ENCODE measurements around the gene NPLOC4. TPM values are rescaled to one million over a fixed set of nuclear protein-coding genes. Genes with fewer than 3 reads are reported as not detected.
"Not testable (repeated sequence)": the region's sequence is repeated elsewhere in the genome, so short reads cannot be mapped to it uniquely, and the experiment has no call there.

The NPLOC4 gene
- total RNA-seq, 2 donors from 2014 or later = 43.8 to 63.0 TPM

DNA sequence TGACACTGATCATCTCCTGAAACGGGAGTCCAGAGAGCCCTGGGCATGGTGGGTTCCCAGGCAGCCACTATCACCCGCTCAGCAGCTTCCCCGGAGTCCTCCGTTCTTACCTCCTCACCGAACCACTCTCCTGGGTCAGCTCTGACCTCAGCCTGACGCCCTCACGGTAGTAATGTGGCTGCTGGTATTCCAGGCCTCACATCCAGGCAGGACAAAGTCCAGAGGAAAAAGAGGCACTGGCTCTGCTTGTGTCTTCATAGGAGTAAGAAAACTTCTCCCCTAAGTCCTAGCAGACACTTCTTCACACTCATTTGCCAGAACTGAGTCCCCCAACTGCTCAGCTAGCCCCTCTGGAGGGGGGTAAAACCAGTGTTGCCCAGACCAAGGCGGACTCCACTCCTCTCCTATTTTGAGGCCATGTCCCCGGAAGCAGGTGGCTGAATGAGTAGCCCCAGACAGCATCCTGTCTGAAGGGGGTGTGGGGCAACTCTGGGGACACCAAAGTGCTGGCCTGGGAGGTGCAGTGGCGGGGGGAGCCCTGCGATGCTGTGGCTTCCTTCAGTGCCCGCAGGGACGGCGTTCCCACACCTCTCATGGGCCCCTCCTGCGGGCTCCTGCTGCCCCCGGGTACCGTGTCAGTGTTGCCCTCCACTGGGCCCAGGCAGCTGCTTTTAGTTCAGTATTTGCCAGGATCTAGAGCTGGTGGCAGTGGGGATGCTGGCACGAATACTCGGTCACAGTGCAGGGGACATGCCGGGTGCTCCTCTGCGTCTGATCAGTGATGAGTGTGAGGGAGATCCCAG, 103.4 kb downstream of the NPLOC4 start:
- no peak for TF ChIP-seq POLR2A (IDR thresholded peaks at IDR 0.05)
- TF ChIP-seq, protein P1, sequence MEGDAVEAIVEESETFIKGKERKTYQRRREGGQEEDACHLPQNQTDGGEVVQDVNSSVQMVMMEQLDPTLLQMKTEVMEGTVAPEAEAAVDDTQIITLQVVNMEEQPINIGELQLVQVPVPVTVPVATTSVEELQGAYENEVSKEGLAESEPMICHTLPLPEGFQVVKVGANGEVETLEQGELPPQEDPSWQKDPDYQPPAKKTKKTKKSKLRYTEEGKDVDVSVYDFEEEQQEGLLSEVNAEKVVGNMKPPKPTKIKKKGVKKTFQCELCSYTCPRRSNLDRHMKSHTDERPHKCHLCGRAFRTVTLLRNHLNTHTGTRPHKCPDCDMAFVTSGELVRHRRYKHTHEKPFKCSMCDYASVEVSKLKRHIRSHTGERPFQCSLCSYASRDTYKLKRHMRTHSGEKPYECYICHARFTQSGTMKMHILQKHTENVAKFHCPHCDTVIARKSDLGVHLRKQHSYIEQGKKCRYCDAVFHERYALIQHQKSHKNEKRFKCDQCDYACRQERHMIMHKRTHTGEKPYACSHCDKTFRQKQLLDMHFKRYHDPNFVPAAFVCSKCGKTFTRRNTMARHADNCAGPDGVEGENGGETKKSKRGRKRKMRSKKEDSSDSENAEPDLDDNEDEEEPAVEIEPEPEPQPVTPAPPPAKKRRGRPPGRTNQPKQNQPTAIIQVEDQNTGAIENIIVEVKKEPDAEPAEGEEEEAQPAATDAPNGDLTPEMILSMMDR (IDR thresholded peaks at IDR 0.05) = no peak
- Histone ChIP-seq H3K36me3 (replicated peaks in 1 of 2; ENCODE audit: insufficient read depth in 1 of 2, low read depth in 2 of 2) (no peaks in the 10 kb centered on the region), H3K4me3 (no peak overlapping the region), H3K9me3 (no peaks in the 10 kb centered on the region), H3K4me1 (peaks cover 49% of the 10 kb centered on the region), H3K27ac (no peak overlapping the region), H3K27me3 (no peaks in the 10 kb centered on the region)
- ATAC-seq = no peak
- no peak for DNase-seq
- intact Hi-C loops (cut with DNase I) = no loop called here
- WGBS, 2 donors = 79 to 81% methylated on average over 7 to 21 of the region's 21 CpGs

DNA sequence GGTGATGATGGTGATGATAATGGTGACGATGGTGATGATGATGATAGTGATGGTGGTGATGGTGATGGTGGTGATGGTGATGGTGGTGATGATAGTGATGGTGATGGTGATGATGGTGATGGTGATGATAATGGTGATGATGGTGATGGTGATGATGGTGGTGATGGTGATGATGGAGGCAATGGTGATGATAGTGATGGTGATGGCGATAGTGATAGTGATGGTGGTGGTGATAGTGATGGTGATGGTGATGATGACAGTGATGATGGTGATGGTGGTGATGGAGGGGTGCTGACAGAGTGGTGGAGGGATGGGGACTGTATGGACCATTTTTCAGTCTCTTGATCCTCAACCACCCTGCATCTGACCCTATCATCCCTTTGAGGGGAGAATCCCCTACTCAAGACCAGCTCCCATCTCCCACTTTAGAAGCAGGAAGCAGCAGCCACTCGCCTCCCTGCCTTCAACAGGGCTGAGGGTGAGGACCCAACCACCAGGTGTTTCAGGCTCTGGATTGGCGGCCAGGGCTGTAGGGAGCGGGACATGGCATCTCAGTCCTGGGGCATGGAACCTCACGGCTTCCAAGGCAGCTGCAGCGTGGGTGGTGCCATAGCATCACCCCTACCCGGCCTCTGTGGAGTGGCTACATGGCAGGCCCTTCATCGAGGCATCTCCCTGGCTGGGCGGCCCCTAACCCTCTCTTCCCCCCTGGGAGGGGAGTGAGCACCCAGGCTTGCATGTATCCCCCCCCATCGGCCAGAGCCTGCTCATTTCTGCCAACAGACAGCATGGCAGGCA, 104.2 kb downstream of the NPLOC4 start:
- ATAC-seq (no peak), DNase-seq (no peak)
- H3K27me3 ChIP-seq = no peaks in the 10 kb centered on the region
- TF ChIP-seq POLR2A (IDR thresholded peaks at IDR 0.05) = no peak
- TF ChIP-seq, protein P1 (IDR thresholded peaks at IDR 0.05) = no peak
- H3K4me3 ChIP-seq = no peak overlapping the region
- H3K9me3 ChIP-seq = no peaks in the 10 kb centered on the region
- no peaks in the 10 kb centered on the region for H3K36me3 ChIP-seq (replicated peaks in 1 of 2; ENCODE audit: insufficient read depth in 1 of 2, low read depth in 2 of 2)
- H3K27ac ChIP-seq = no peak overlapping the region
- peaks cover 43% of the 10 kb centered on the region for H3K4me1 ChIP-seq
- WGBS, 2 donors = 91 to 96% methylated on average over 6 to 11 of the region's 11 CpGs
- intact Hi-C loops (cut with DNase I) = no loop called here

DNA sequence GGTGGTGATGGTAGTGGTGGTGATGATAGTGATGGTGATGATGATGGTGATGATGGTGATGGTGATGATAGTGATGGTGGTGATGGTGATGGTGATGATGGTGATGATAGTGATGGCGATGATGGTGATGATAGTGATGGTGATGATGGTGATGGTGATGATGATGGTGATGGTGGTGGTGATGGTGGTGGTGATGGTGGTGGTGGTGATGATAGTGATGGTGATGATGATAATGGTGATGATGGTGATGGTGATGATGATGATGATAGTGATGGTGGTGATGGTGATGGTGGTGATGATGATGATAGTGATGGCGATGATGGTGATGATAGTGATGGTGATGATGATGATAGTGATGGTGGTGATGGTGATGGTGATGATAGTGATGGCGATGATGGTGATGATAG, 104.9 kb downstream of the NPLOC4 start:
- H3K27me3 ChIP-seq; intact Hi-C loops (cut with DNase I); DNase-seq; H3K9me3 ChIP-seq; H3K4me3 ChIP-seq; ATAC-seq; H3K27ac ChIP-seq; H3K36me3 ChIP-seq (replicated peaks in 1 of 2; ENCODE audit: insufficient read depth in 1 of 2, low read depth in 2 of 2): not testable (repeated sequence)
- 80 to 85% methylated on average over 3 of the region's 3 CpGs for WGBS, 2 donors
- H3K4me1 ChIP-seq = peaks cover 36% of the 10 kb centered on the region

DNA sequence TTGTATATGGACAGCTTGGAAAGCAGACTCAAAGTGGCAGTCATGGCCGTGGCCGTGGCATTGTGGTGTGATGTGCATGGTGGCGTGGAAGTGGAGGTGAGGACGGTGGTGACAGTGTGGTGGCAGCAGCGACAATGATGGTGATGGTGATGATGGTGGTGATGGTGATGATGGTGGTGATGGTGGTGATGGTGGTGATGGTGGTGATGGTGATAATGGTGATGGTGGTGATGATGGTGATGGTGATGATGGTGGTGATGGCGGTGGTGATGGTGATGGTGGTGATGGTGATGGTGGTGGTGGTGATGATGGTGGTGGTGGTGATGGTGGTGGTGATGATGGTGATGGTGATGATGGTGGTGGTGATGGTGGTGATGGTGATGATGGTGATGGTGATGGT, 105.9 kb downstream of the NPLOC4 start:
- H3K9me3 ChIP-seq; H3K36me3 ChIP-seq (replicated peaks in 1 of 2; ENCODE audit: insufficient read depth in 1 of 2, low read depth in 2 of 2); H3K4me3 ChIP-seq; ATAC-seq; intact Hi-C loops (cut with DNase I); DNase-seq; H3K27ac ChIP-seq; H3K27me3 ChIP-seq: not testable (repeated sequence)
- WGBS, 2 donors = 80% methylated on average over 6 of the region's 6 CpGs
- H3K4me1 ChIP-seq = peaks cover 26% of the 10 kb centered on the region

DNA sequence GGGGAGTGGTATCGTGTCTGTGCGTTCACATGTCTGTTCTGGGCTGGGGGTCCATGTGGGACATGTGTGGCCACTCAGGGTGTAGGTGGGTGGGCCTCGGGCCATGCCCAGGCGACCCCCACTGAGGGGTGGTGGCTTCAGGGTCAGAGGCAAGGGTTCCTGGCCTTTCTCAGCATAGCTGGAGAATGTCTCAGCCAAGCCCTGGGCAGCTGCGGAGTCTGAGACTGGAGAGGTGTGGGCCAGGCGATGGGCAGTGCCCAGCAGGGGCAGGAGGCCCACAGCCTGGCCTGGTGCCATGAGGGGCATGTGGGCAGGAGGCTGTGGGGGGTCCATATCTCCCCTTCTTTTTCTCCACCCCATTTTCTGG, 107.5 kb downstream of the NPLOC4 start:
- intact Hi-C loops (cut with DNase I) = no loop called here
- Histone ChIP-seq H3K4me1 (peaks cover 18% of the 10 kb centered on the region), H3K27ac (no peak overlapping the region), H3K9me3 (no peaks in the 10 kb centered on the region), H3K4me3 (no peak overlapping the region), H3K27me3 (no peaks in the 10 kb centered on the region), H3K36me3 (replicated peaks in 1 of 2; ENCODE audit: insufficient read depth in 1 of 2, low read depth in 2 of 2) (no peaks in the 10 kb centered on the region)
- WGBS, 2 donors = 84 to 89% methylated on average over 3 to 6 of the region's 6 CpGs
- ATAC-seq = no peak
- TF ChIP-seq, protein P1 (IDR thresholded peaks at IDR 0.05) = no peak
- no peak for TF ChIP-seq POLR2A (IDR thresholded peaks at IDR 0.05)
- DNase-seq = no peak

Data from body of pancreas (tissue), 4 donors.